IMR-90 (cell line): ENCODE data around the gene ATG5. TPM values are rescaled to one million over a fixed set of nuclear protein-coding genes. Genes with fewer than 3 reads are reported as not detected.

Experiments used
- ATAC-seq: fragments of 200-7000 bp; cut with Tn5 transposase; 2 replicates; pipeline ENCODE4 v1.9.1; 2020; ENCODE audit warnings: low read depth, mild to moderate bottlenecking, moderate library complexity
- BruUV-seq: library from RNA; stranded (reverse); fragments of 400-500 nt; replicated peaks from 2 replicates; lab custom pipeline; 2021; lab: Mats Ljungman, UMichigan
- CTCF ChIA-PET: fragments of 300-600 bp; formaldehyde crosslinking; extraction: SDS; loops from one replicate; lab custom pipeline; 2021; ENCODE audit warnings: antibody characterized with exemption; lab: Yijun Ruan, JAX
- POLR2A ChIA-PET: fragments of 300-600 bp; sonication (Branson Sonifier 250); formaldehyde crosslinking; loops from one replicate; lab custom pipeline; 2022; ENCODE audit warnings: antibody characterized with exemption; ENCODE audit not compliant: unreplicated experiment; lab: Charles Lee
- DNase-seq: peaks from one replicate; pipeline ENCODE4 v3.0.0; 2013
- H2AFZ ChIP-seq: replicated peaks from 2 replicates; pipeline ENCODE3; 2013; ENCODE audit warnings: low read length, mild to moderate bottlenecking; ENCODE audit not compliant: poor library complexity
- H2AK5ac ChIP-seq: 2 replicates; pipeline ENCODE4 v1.6.1; 2013; ENCODE audit warnings: low read depth, low read length, inconsistent platforms
- H2AK9ac ChIP-seq: replicated peaks from 2 replicates; pipeline ENCODE3; 2013; ENCODE audit warnings: mild to moderate bottlenecking, low read depth, low read length, moderate library complexity; ENCODE audit not compliant: poor library complexity
- H2BK120ac ChIP-seq: 2 replicates; pipeline ENCODE4 v1.6.1; 2013; ENCODE audit warnings: low read depth, low read length, inconsistent platforms
- H2BK15ac ChIP-seq: 3 replicates; pipeline ENCODE4 v1.6.1; 2013; ENCODE audit warnings: low read depth, low read length, inconsistent platforms
- H2BK20ac ChIP-seq: 2 replicates; pipeline ENCODE4 v1.6.1; 2013; ENCODE audit warnings: low read depth, mild to moderate bottlenecking, inconsistent platforms, low read length, moderate library complexity
- H2BK5ac ChIP-seq: 2 replicates; pipeline ENCODE4 v1.6.1; 2013; ENCODE audit warnings: mild to moderate bottlenecking, low read depth, low read length, inconsistent platforms; ENCODE audit not compliant: poor library complexity, severe bottlenecking
- H3K14ac ChIP-seq: replicated peaks from 2 replicates; pipeline ENCODE4 v1.6.1; 2013; ENCODE audit warnings: low read depth, low read length, inconsistent platforms
- H3K18ac ChIP-seq: 2 replicates; pipeline ENCODE4 v1.6.1; 2013; ENCODE audit warnings: low read depth, low read length, control low read depth
- H3K23ac ChIP-seq: 2 replicates; pipeline ENCODE4 v1.6.1; 2013; ENCODE audit warnings: low read depth, low read length, inconsistent platforms
- H3K27ac ChIP-seq: 2 replicates; pipeline ENCODE4 v1.5.1; 2013; ENCODE audit warnings: mild to moderate bottlenecking, control low read depth, low read length; ENCODE audit not compliant: insufficient read depth
- H3K27me3 ChIP-seq: 2 replicates; pipeline ENCODE4 v1.6.1; 2013; ENCODE audit warnings: low read length; ENCODE audit not compliant: control insufficient read depth, insufficient read depth
- H3K36me3 ChIP-seq: 2 replicates; pipeline ENCODE4 v1.6.1; 2013; ENCODE audit warnings: low read length, mixed read lengths; ENCODE audit not compliant: control insufficient read depth, insufficient read depth
- H3K4ac ChIP-seq: 2 replicates; pipeline ENCODE4 v1.6.1; 2013; ENCODE audit warnings: low read depth, low read length, inconsistent platforms
- H3K4me1 ChIP-seq: 2 replicates; pipeline ENCODE4 v1.6.1; 2013; ENCODE audit warnings: low read length, mixed read lengths; ENCODE audit not compliant: control insufficient read depth, insufficient read depth
- H3K4me2 ChIP-seq: 2 replicates; pipeline ENCODE4 v1.6.1; 2013; ENCODE audit warnings: low read depth, mild to moderate bottlenecking, control low read depth, low read length, moderate library complexity
- H3K4me3 ChIP-seq: 2 replicates; pipeline ENCODE4 v1.5.1; 2013; ENCODE audit warnings: low read depth, mild to moderate bottlenecking, control low read depth, low read length, moderate library complexity; ENCODE audit not compliant: insufficient read depth
- H3K56ac ChIP-seq: 2 replicates; pipeline ENCODE4 v1.6.1; 2013; ENCODE audit warnings: low read length, inconsistent platforms; ENCODE audit not compliant: insufficient read depth; ENCODE audit errors: extremely low read depth
- H3K79me1 ChIP-seq, 2 experiments: 2 replicates each; pipeline ENCODE4 v1.6.1; 2013; ENCODE audit warnings: low read length in 2 of 2, inconsistent platforms in 1 of 2, low read depth in 1 of 2
- H3K9ac ChIP-seq: 2 replicates; pipeline ENCODE4 v1.6.1; 2013; ENCODE audit warnings: low read depth, low read length, control low read depth
- H3K9me1 ChIP-seq: 2 replicates; pipeline ENCODE4 v1.6.1; 2013; ENCODE audit warnings: low read length, inconsistent platforms; ENCODE audit not compliant: insufficient read depth
- H3K9me3 ChIP-seq: 2 replicates; pipeline ENCODE4 v1.6.1; 2013; ENCODE audit warnings: low read length; ENCODE audit not compliant: control insufficient read depth, insufficient read depth
- H4K20me1 ChIP-seq: 2 replicates; pipeline ENCODE4 v1.6.1; 2013; ENCODE audit warnings: low read length, inconsistent platforms; ENCODE audit not compliant: insufficient read depth
- H4K5ac ChIP-seq: 2 replicates; pipeline ENCODE4 v1.6.1; 2013; ENCODE audit warnings: mild to moderate bottlenecking, low read depth, low read length, control low read depth
- H4K8ac ChIP-seq, 2 experiments: 2 replicates each; pipeline ENCODE4 v1.6.1; 2013; ENCODE audit warnings: low read depth in 2 of 2, low read length in 2 of 2, control low read depth in 1 of 2, inconsistent platforms in 1 of 2
- H4K91ac ChIP-seq: 2 replicates; pipeline ENCODE4 v1.6.1; 2013; ENCODE audit warnings: low read depth, low read length, inconsistent platforms; ENCODE audit not compliant: insufficient read depth
- BHLHE40 ChIP-seq: fragments of 150-350 bp; IDR thresholded peaks from 2 replicates; pipeline ENCODE4 v1.6.1; 2016; ENCODE audit warnings: mild to moderate bottlenecking, low read depth, low read length
- CEBPB ChIP-seq: IDR thresholded peaks from 2 replicates; pipeline ENCODE4 v1.6.1; 2012; ENCODE audit warnings: low read depth, low read length, improper control_type of control experiment
- CTCF ChIP-seq: conservative IDR thresholded peaks from 2 replicates; pipeline ENCODE4 v1.5.1; 2012; ENCODE audit warnings: mild to moderate bottlenecking, low read depth, low read length, improper control_type of control experiment
- FOS ChIP-seq: fragments of 150-350 bp; IDR thresholded peaks from 2 replicates; pipeline ENCODE4 v1.6.1; 2016; ENCODE audit warnings: low read depth, low read length
- MAFK ChIP-seq: IDR thresholded peaks from 2 replicates; pipeline ENCODE4 v1.6.1; 2012; ENCODE audit warnings: low read depth, low read length, improper control_type of control experiment
- MAZ ChIP-seq: IDR thresholded peaks from 2 replicates; pipeline ENCODE4 v1.6.1; 2012; ENCODE audit warnings: low read depth, mild to moderate bottlenecking, low read length, improper control_type of control experiment, moderate library complexity, borderline replicate concordance
- MXI1 ChIP-seq: IDR thresholded peaks from 2 replicates; pipeline ENCODE4 v1.6.1; 2012; ENCODE audit warnings: low read depth, mild to moderate bottlenecking, low read length, moderate library complexity, borderline replicate concordance
- NFE2L2 ChIP-seq: fragments of 150-350 bp; IDR thresholded peaks from 2 replicates; pipeline ENCODE4 v1.6.1; 2016; ENCODE audit warnings: low read depth, mild to moderate bottlenecking, low read length
- POLR2A ChIP-seq: IDR thresholded peaks from 2 replicates; pipeline ENCODE4 v1.6.1; 2012; ENCODE audit warnings: mild to moderate bottlenecking, low read depth, low read length
- RAD21 ChIP-seq: IDR thresholded peaks from 2 replicates; pipeline ENCODE4 v1.6.1; 2012; ENCODE audit warnings: low read length, improper control_type of control experiment
- RCOR1 ChIP-seq: IDR thresholded peaks from 2 replicates; pipeline ENCODE4 v1.6.1; 2012; ENCODE audit warnings: mild to moderate bottlenecking, low read length, improper control_type of control experiment; ENCODE audit not compliant: insufficient replicate concordance
- RFX5 ChIP-seq: IDR thresholded peaks from 2 replicates; pipeline ENCODE4 v1.8.0; 2012; ENCODE audit warnings: low read depth, mild to moderate bottlenecking, low read length, moderate library complexity
- SMC3 ChIP-seq: fragments of 150-350 bp; IDR thresholded peaks from 2 replicates; pipeline ENCODE4 v1.6.1; 2016; ENCODE audit warnings: low read depth, mild to moderate bottlenecking, antibody characterized with exemption, low read length, moderate library complexity
- WGBS, 2 experiments: methylation state at CpG; one replicate each; pipeline versions ENCODE4 v1.1.5 to v1.1.7; 2013; ENCODE audit warnings: missing lambda C conversion rate in 2 of 2; ENCODE audit not compliant: insufficient read length in 1 of 2; ENCODE audit errors: extremely low coverage in 2 of 2; 5-methylcytosine and 5-hydroxymethylcytosine counted together
- dilution Hi-C: fragments of 300-500 bp; cut with HindIII; formaldehyde crosslinking; loops from one replicate; pipeline ENCODE4 v1.14.3; 2018; ENCODE audit warnings: low sequenced_read_pairs; ENCODE audit not compliant: unreplicated experiment
- in situ Hi-C: fragments of 300-500 bp; cut with MboI; formaldehyde crosslinking; loops from 3 replicates; pipeline ENCODE4 v1.14.3; 2019; ENCODE audit warnings: low sequenced_read_pairs, inconsistent platforms, mixed read lengths
- intact Hi-C: fragments of 100-400 bp; cut with micrococcal nuclease; formaldehyde crosslinking; loops from 2 replicates; pipeline ENCODE4 v1.10.0; 2022
- polyA plus RNA-seq, 3 experiments: library from polyadenylated mRNA; depleted of rRNA; stranded (reverse); fragments of >200 nt; gene quantifications; 2 replicates each; pipeline ENCODE4 v1.2.3, GENCODE V29; 2012; ENCODE audit warnings: low replicate concordance in 1 of 3
- total RNA-seq: library from RNA; depleted of rRNA; stranded (reverse); fragments of >200 nt; gene quantifications from 2 replicates; pipeline ENCODE4 v1.2.3, GENCODE V29; 2012
- TF ChIP-seq, protein P1 (sequence below): fragments of 150-350 bp; IDR thresholded peaks from 2 replicates; pipeline ENCODE4 v1.6.1; 2016; ENCODE audit warnings: low read depth, mild to moderate bottlenecking, low read length, moderate library complexity, borderline replicate concordance

ATG5 gene
- total and polyA plus RNA-seq, 2 of the 4 experiments (the other 2 are of a cell fraction) = 13.5 to 28.0 TPM

DNA sequence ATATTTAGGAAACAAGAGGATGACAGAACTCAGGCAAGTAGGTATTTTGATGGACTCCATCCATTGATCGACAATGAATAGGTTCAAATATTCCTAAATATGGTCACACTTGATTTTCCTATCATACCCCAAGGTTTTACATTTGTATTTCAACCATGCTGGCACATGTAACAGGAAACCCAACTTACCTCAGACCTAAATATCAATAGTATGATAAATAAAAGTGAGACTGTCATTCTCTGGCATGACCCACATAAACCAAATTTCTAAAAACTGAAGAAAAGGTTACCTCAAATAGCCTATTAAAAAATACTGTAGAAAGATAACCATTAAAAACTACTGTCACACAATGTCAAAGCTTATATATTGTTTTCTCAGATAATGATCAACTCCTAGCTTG lies 142.1 kb downstream of the ATG5 start:
- H3K4me2 ChIP-seq = no peak overlapping the region
- no peak overlapping the region for H2BK120ac ChIP-seq
- no peaks in the 10 kb centered on the region for H4K20me1 ChIP-seq
- dilution Hi-C loops (no loop called here), intact Hi-C loops (no loop called here), in situ Hi-C loops (no loop called here)
- H3K14ac ChIP-seq = no peak overlapping the region
- TF ChIP-seq FOS (no peak), RAD21 (no peak), RCOR1 (no peak), MAFK (no peak), BHLHE40 (no peak), RFX5 (no peak), POLR2A (no peak), MXI1 (no peak), CTCF (no peak), SMC3 (no peak), NFE2L2 (no peak), MAZ (no peak), CEBPB (no peak)
- TF ChIP-seq, protein P1, sequence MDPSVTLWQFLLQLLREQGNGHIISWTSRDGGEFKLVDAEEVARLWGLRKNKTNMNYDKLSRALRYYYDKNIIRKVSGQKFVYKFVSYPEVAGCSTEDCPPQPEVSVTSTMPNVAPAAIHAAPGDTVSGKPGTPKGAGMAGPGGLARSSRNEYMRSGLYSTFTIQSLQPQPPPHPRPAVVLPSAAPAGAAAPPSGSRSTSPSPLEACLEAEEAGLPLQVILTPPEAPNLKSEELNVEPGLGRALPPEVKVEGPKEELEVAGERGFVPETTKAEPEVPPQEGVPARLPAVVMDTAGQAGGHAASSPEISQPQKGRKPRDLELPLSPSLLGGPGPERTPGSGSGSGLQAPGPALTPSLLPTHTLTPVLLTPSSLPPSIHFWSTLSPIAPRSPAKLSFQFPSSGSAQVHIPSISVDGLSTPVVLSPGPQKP = no peak
- no peak overlapping the region for H3K27ac ChIP-seq
- no peak overlapping the region for H3K4ac ChIP-seq
- no peak overlapping the region for H3K56ac ChIP-seq
- H2AK9ac ChIP-seq = no peak overlapping the region
- H3K4me1 ChIP-seq = peaks cover 8% of the 10 kb centered on the region
- DNase-seq (no peak), ATAC-seq (no peak)
- peaks cover 5% of the 10 kb centered on the region for H3K9me1 ChIP-seq
- no peak overlapping the region for H2AFZ ChIP-seq
- no peak overlapping the region for H4K5ac ChIP-seq
- H3K18ac ChIP-seq = no peak overlapping the region
- H2BK15ac ChIP-seq = no peak overlapping the region
- no TSS peak for BruUV-seq
- no peak overlapping the region for H3K9ac ChIP-seq
- peaks cover 3% of the 10 kb centered on the region for H3K36me3 ChIP-seq
- H3K23ac ChIP-seq = no peak overlapping the region
- no peak overlapping the region for H4K8ac ChIP-seq
- no peak overlapping the region for H4K91ac ChIP-seq
- no peaks in the 10 kb centered on the region for H3K9me3 ChIP-seq
- no peak overlapping the region for H3K4me3 ChIP-seq
- H2BK20ac ChIP-seq = no peak overlapping the region
- peaks cover 0 to 8% of the 10 kb centered on the region in 2 experiments; a peak in 1 of 4 replicates for H3K79me1 ChIP-seq
- H2BK5ac ChIP-seq = no peak overlapping the region
- H3K27me3 ChIP-seq = no peaks in the 10 kb centered on the region
- CTCF ChIA-PET = interaction anchor here (0.6 to 1.5 kb wide), 2 partner anchors 10 to 1133 kb away, joined by 3 to 5 read pairs; no protein-coding TSS in a partner anchor
- no CpG with 5 or more reads among the region's 1 CpG for WGBS, 2 experiments
- POLR2A ChIA-PET = interaction anchor here (0.5 kb wide), 1 partner anchor 21 kb away, joined by 5 read pairs; no protein-coding TSS in a partner anchor
- H2AK5ac ChIP-seq = no peak overlapping the region
